Stimulated activated CD8-positive, alpha-beta memory T cell treated with anti-CD3 and anti-CD28 coated beads, Interleukin-4, amount 100 ng/mL, for 1 hour (primary cell): Measurements from ENCODE around the gene CYB5R2.

Source experiments
- DNase-seq, 2 donors: peaks; one replicate each; pipeline ENCODE4 v3.0.0-alpha.2; 2020; ENCODE audit warnings: low read depth in 2 of 2, low spot score in 1 of 2

CYB5R2 gene

GRCh38 chr11:7638710-7639642 is 34.3 kb downstream of the CYB5R2 start:
- no peak for DNase-seq

- DNase-seq: no peak
Observed at GRCh38 chr11:7637447-7638157, 35.7 kb downstream of the CYB5R2 start.

GRCh38 chr11:7636350-7636749 is 37.0 kb downstream of the CYB5R2 start:
- DNase-seq: no peak

GRCh38 chr11:7635708-7636107 is 37.6 kb downstream of the CYB5R2 start:
- no peak for DNase-seq

- no peak for DNase-seq
Observed at GRCh38 chr11:7635137-7635536, 38.2 kb downstream of the CYB5R2 start.

- no peak for DNase-seq
Observed at GRCh38 chr11:7632211-7632610, 41.1 kb downstream of the CYB5R2 start.

GRCh38 chr11:7630002-7630401 is 43.3 kb downstream of the CYB5R2 start:
- DNase-seq: no peak

- DNase-seq: no peak
Observed at GRCh38 chr11:7628660-7629059, 44.6 kb downstream of the CYB5R2 start.

- no peak for DNase-seq
Observed at GRCh38 chr11:7622721-7623120, 50.6 kb downstream of the CYB5R2 start.

- no peak for DNase-seq
Observed at GRCh38 chr11:7621554-7621953, 51.7 kb downstream of the CYB5R2 start.

GRCh38 chr11:7621090-7621489 is 52.2 kb downstream of the CYB5R2 start:
- no peak for DNase-seq

- DNase-seq: no peak
Observed at GRCh38 chr11:7619322-7619721, 54.0 kb downstream of the CYB5R2 start.

- DNase-seq: no peak
Observed at GRCh38 chr11:7617032-7617431, 56.3 kb downstream of the CYB5R2 start.
